Measurements from ENCODE around the gene WFDC2.

DNA sequence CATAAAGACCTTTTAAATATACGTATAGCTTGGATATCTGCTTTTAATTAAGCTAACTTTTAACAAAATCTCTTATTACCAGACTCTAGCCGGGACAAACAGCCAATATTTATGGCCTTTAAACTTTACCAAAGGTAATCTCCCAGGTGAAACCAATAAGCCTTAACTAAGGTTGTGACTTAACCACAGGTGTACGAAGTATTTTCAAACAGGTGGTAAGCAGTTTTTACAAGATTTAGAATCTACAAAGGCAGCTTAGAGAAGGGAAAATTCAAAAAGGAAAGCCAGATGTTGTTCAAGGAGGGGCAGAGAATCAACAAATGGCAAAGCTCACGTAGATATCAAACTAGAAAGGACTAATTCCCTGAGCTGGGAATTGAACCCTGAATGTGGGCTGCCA lies 15.8 kb downstream of the WFDC2 start:
- TF ChIP-seq POLR2A (IDR thresholded peaks at IDR 0.05; ENCODE audit: low read depth, low read length) (no peak), TAF1 (IDR thresholded peaks at IDR 0.05; ENCODE audit: borderline replicate concordance, low read depth, low read length) (no peak), POLR2AphosphoS5 (IDR thresholded peaks at IDR 0.05; ENCODE audit: low read depth, low read length) (no peak)

Data from GM12892 (cell line).